ENCODE measurements around the gene TMEM209. TPM values are rescaled to one million over a fixed set of nuclear protein-coding genes. Genes with fewer than 3 reads are reported as not detected.

TMEM209 gene
- total and polyA plus RNA-seq, 2 experiments from 2014 or later: 11.7 to 18.3 TPM

GRCh38 chr7:130141884-130142653 is 63.1 kb downstream of the TMEM209 start:
- Histone ChIP-seq H3K27ac (no peak overlapping the region), H3K4me2 (ENCODE audit: unreplicated experiment) (peak overlapping the region; percentile 73), H2AFZ (peak overlapping the region; percentile 86), H3K9me2 (ENCODE audit: insufficient read depth) (no peaks in the 10 kb centered on the region), H3K79me2 (ENCODE audit: insufficient read depth) (no peaks in the 10 kb centered on the region), H3K9me3 (ENCODE audit: low read depth) (no peaks in the 10 kb centered on the region), H3K4me1 (ENCODE audit: insufficient read depth) (peaks cover 21% of the 10 kb centered on the region), H3K36me3 (ENCODE audit: low read depth) (no peaks in the 10 kb centered on the region), H4K20me1 (ENCODE audit: insufficient read depth) (no peaks in the 10 kb centered on the region), H3K9ac (peak overlapping the region; percentile 90), H3K4me3 (peak overlapping the region; percentile 67), H3F3A (ENCODE audit: insufficient read depth) (peaks cover 7% of the 10 kb centered on the region; the same call in 1 of the 2 replicates), H3K27me3 (replicated peaks; ENCODE audit: insufficient read depth) (no peaks in the 10 kb centered on the region)
- in situ Hi-C loops (cut with MboI): no loop called here
- WGBS, 2 experiments (ENCODE audit: low coverage in 1 of 2, low lambda C conversion rate in 2 of 2, missing lambda C conversion rate in 2 of 2): 76 to 87% methylated on average over 15 to 17 of the region's 17 CpGs
- DNase-seq: no peak
- TF ChIP-seq EZH2phosphoT487 (IDR thresholded peaks at IDR 0.05; ENCODE audit: insufficient read depth, low read depth): no peak

- Histone ChIP-seq H3K4me2 (ENCODE audit: unreplicated experiment) (peak overlapping the region; percentile 73), H3K9me3 (ENCODE audit: low read depth) (no peaks in the 10 kb centered on the region), H3K36me3 (ENCODE audit: low read depth) (no peaks in the 10 kb centered on the region), H3K9ac (peak overlapping the region; percentile 90), H3F3A (ENCODE audit: insufficient read depth) (peaks cover 7% of the 10 kb centered on the region; the same call in 1 of the 2 replicates), H4K20me1 (ENCODE audit: insufficient read depth) (no peaks in the 10 kb centered on the region), H3K4me1 (ENCODE audit: insufficient read depth) (peaks cover 21% of the 10 kb centered on the region), H3K27me3 (replicated peaks; ENCODE audit: insufficient read depth) (no peaks in the 10 kb centered on the region), H3K27ac (no peak overlapping the region), H2AFZ (peak overlapping the region; percentile 86), H3K4me3 (peak overlapping the region; percentile 67), H3K9me2 (ENCODE audit: insufficient read depth) (no peaks in the 10 kb centered on the region), H3K79me2 (ENCODE audit: insufficient read depth) (no peaks in the 10 kb centered on the region)
- in situ Hi-C loops (cut with MboI): no loop called here
- 10 to 11% methylated on average over 23 to 39 of the region's 39 CpGs for WGBS, 2 experiments (ENCODE audit: low coverage in 1 of 2, low lambda C conversion rate in 2 of 2, missing lambda C conversion rate in 2 of 2)
- TF ChIP-seq EZH2phosphoT487 (IDR thresholded peaks at IDR 0.05; ENCODE audit: insufficient read depth, low read depth) (no peak), EZH2 (IDR thresholded peaks at IDR 0.05; ENCODE audit: insufficient read depth, poor library complexity, severe bottlenecking) (no peak)
- DNase-seq: peak; percentile 78
Observed at GRCh38 chr7:130141161-130141883, 63.9 kb downstream of the TMEM209 start.

- H2AFZ ChIP-seq: peak overlapping the region; percentile 86
- H3K4me2 ChIP-seq (ENCODE audit: unreplicated experiment): peak overlapping the region; percentile 73
- H3F3A ChIP-seq (ENCODE audit: insufficient read depth): peaks cover 5% of the 10 kb centered on the region; the same call in 1 of the 2 replicates
- H3K4me3 ChIP-seq: peak overlapping the region; percentile 67
- DNase-seq: no peak
- H3K79me2 ChIP-seq (ENCODE audit: insufficient read depth): no peaks in the 10 kb centered on the region
- H3K9me3 ChIP-seq (ENCODE audit: low read depth): no peaks in the 10 kb centered on the region
- no peaks in the 10 kb centered on the region for H3K9me2 ChIP-seq (ENCODE audit: insufficient read depth)
- H3K27me3 ChIP-seq (replicated peaks; ENCODE audit: insufficient read depth): no peaks in the 10 kb centered on the region
- TF ChIP-seq EZH2 (IDR thresholded peaks at IDR 0.05; ENCODE audit: insufficient read depth, poor library complexity, severe bottlenecking) (no peak), EZH2phosphoT487 (IDR thresholded peaks at IDR 0.05; ENCODE audit: insufficient read depth, low read depth) (no peak)
- H3K27ac ChIP-seq: no peak overlapping the region
- H3K36me3 ChIP-seq (ENCODE audit: low read depth): no peaks in the 10 kb centered on the region
- H3K4me1 ChIP-seq (ENCODE audit: insufficient read depth): peaks cover 26% of the 10 kb centered on the region
- H3K9ac ChIP-seq: peak overlapping the region; percentile 90
- WGBS, 2 experiments (ENCODE audit: low coverage in 1 of 2, low lambda C conversion rate in 2 of 2, missing lambda C conversion rate in 2 of 2): 85 to 88% methylated on average over 37 to 47 of the region's 47 CpGs
- in situ Hi-C loops (cut with MboI): no loop called here
- H4K20me1 ChIP-seq (ENCODE audit: insufficient read depth): no peaks in the 10 kb centered on the region
Observed at GRCh38 chr7:130140551-130141160, 64.5 kb downstream of the TMEM209 start.

- no peaks in the 10 kb centered on the region for H3K79me2 ChIP-seq (ENCODE audit: insufficient read depth)
- TF ChIP-seq EZH2phosphoT487 (IDR thresholded peaks at IDR 0.05; ENCODE audit: insufficient read depth, low read depth) (no peak), EZH2 (IDR thresholded peaks at IDR 0.05; ENCODE audit: insufficient read depth, poor library complexity, severe bottlenecking) (no peak)
- no peak overlapping the region for H3K9ac ChIP-seq
- no peaks in the 10 kb centered on the region for H3K9me2 ChIP-seq (ENCODE audit: insufficient read depth)
- no peaks in the 10 kb centered on the region for H3K36me3 ChIP-seq (ENCODE audit: low read depth)
- in situ Hi-C loops (cut with MboI): no loop called here
- WGBS, 2 experiments (ENCODE audit: low coverage in 1 of 2, low lambda C conversion rate in 2 of 2, missing lambda C conversion rate in 2 of 2): 98 to 100% methylated on average over 2 of the region's 2 CpGs
- DNase-seq: no peak
- no peaks in the 10 kb centered on the region; the same call in 1 of the 2 replicates for H3F3A ChIP-seq (ENCODE audit: insufficient read depth)
- H3K27me3 ChIP-seq (replicated peaks; ENCODE audit: insufficient read depth): no peaks in the 10 kb centered on the region
- H3K4me2 ChIP-seq (ENCODE audit: unreplicated experiment): no peak overlapping the region
- no peaks in the 10 kb centered on the region for H4K20me1 ChIP-seq (ENCODE audit: insufficient read depth)
- no peaks in the 10 kb centered on the region for H3K9me3 ChIP-seq (ENCODE audit: low read depth)
- H3K4me1 ChIP-seq (ENCODE audit: insufficient read depth): peaks cover 23% of the 10 kb centered on the region
- no peak overlapping the region for H3K4me3 ChIP-seq
- H2AFZ ChIP-seq: no peak overlapping the region
- no peak overlapping the region for H3K27ac ChIP-seq
Observed at GRCh38 chr7:130139193-130139960, 65.8 kb downstream of the TMEM209 start.
